Bronchial epithelial cell (primary cell): ENCODE results near the gene SLC16A1. TPM values are rescaled to one million over a fixed set of nuclear protein-coding genes. Genes with fewer than 3 reads are reported as not detected.

Source experiments
- DNase-seq: peaks from one replicate; pipeline ENCODE4 v3.0.0-alpha.2; 2010; ENCODE audit warnings: low read depth
- FAIRE-seq: peaks from 2 replicates; lab custom pipeline; 2011; peaks lifted over from hg19 to GRCh38; lab: Jason Lieb, UNC
- H3K27me3 ChIP-seq: 2 replicates; pipeline ENCODE4 v1.5.1; 2011; ENCODE audit warnings: low read length; ENCODE audit not compliant: control insufficient read depth, insufficient read depth
- H3K36me3 ChIP-seq: 2 replicates; pipeline ENCODE4 v1.5.1; 2011; ENCODE audit warnings: low read length; ENCODE audit not compliant: control insufficient read depth, insufficient read depth
- H3K4me3 ChIP-seq: 2 replicates; pipeline ENCODE4 v1.5.1; 2011; ENCODE audit warnings: mild to moderate bottlenecking, low read depth, low read length, control low read depth
- total RNA-seq: library from RNA; depleted of rRNA; stranded (reverse); fragments of >200 nt; gene quantifications from 2 replicates; pipeline ENCODE4 v1.2.1, GENCODE V29; 2014
- TF ChIP-seq, protein P1 (sequence below): IDR thresholded peaks from 2 replicates; pipeline ENCODE4 v1.5.1; 2011; ENCODE audit warnings: mild to moderate bottlenecking, moderate library complexity, low read length, control low read depth, inconsistent platforms; ENCODE audit not compliant: insufficient read depth, severe bottlenecking

SLC16A1 gene
- total RNA-seq, 1 donor from 2014 or later: 213 TPM

DNA sequence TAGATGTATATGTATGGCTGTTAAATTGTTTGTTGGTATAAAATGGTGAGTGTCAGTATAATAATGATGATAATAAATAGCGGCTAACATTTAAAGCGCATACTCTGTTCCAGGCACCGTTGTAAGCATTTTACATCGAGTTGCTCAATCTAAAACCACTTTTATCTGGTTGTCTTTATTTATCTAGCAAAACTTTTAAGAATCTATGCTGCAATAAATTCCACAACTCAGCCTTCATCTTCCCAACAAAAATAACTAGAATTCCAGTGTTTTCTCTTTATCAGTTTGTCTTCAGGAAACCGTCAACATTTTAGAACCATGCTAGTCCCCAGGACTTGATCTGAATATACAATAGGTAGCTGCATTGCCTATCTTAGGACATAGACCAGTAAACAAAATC, 19.3 kb upstream of the SLC16A1 start:
- FAIRE-seq: no peak
- Histone ChIP-seq H3K27me3 (no peaks in the 10 kb centered on the region), H3K4me3 (no peak overlapping the region), H3K36me3 (no peaks in the 10 kb centered on the region)
- no peak for DNase-seq
- TF ChIP-seq, protein P1, sequence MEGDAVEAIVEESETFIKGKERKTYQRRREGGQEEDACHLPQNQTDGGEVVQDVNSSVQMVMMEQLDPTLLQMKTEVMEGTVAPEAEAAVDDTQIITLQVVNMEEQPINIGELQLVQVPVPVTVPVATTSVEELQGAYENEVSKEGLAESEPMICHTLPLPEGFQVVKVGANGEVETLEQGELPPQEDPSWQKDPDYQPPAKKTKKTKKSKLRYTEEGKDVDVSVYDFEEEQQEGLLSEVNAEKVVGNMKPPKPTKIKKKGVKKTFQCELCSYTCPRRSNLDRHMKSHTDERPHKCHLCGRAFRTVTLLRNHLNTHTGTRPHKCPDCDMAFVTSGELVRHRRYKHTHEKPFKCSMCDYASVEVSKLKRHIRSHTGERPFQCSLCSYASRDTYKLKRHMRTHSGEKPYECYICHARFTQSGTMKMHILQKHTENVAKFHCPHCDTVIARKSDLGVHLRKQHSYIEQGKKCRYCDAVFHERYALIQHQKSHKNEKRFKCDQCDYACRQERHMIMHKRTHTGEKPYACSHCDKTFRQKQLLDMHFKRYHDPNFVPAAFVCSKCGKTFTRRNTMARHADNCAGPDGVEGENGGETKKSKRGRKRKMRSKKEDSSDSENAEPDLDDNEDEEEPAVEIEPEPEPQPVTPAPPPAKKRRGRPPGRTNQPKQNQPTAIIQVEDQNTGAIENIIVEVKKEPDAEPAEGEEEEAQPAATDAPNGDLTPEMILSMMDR: no peak

DNA sequence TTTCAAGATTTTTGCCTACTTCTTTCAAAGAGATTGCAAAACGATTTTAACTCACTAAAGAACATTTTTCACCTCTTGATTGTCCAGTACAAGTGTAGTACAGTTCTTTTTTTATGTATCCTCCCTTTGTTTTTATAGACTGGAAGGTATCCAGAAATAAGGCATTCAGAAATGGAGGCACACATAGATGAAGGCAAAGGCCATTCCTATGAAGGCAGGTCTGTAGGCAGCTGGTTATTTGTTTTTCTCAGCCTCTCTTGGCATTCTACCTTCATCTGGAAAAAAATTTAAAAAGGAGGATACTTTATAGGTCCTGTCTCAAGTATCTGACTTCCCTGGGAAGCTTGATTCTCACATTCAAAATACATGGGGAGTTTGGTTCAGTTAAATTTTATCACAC, 18.6 kb upstream of the SLC16A1 start:
- TF ChIP-seq, protein P1: no peak
- no peak overlapping the region for H3K4me3 ChIP-seq
- H3K27me3 ChIP-seq: no peaks in the 10 kb centered on the region
- no peak for DNase-seq
- no peak for FAIRE-seq
- H3K36me3 ChIP-seq: no peaks in the 10 kb centered on the region

DNA sequence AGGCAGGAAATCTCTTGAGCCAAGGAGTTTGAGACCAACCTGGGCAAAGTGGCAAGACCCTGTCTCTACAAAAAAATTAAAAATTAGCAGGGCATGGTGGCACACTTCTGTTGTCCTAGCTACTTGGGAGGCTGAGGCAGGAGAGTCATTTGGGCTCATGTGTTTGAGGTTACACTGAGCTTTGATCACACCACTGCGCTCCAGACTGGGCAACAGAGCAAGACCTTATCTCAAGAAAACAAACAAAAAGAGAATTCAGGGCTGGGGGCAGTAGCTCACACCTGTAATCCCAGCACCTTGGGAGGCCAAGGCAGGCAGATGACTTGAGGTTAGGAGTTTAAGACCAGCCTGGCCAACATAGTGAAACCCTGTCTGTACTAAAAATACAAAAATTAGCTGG, 17.8 kb upstream of the SLC16A1 start:
- no peak for DNase-seq
- TF ChIP-seq, protein P1: no peak
- no peaks in the 10 kb centered on the region for H3K36me3 ChIP-seq

DNA sequence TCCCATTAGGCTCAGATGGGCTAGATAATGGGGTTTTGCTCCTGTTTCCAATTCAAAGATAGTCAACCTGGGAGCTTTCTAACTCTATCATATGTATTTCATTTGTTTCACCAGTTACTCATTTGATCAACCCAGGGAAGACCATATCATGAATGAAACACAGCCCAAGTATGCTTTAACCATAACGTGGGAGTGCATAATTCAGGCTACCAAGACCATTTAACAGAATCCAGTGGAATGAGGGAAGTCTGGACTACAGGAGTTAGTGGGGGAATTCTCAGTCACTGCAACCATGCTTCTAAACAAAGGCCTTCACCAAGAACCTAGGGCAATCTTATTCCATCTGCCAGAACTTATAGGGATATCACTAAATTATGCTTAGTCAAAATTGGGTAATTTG, 15.0 kb upstream of the SLC16A1 start:
- no peak for DNase-seq
- FAIRE-seq: no peak

More for the DNA sequence above, 17.8 kb upstream of the SLC16A1 start:
- Histone ChIP-seq H3K27me3 (no peaks in the 10 kb centered on the region), H3K4me3 (no peak overlapping the region)
- FAIRE-seq: no peak

DNA sequence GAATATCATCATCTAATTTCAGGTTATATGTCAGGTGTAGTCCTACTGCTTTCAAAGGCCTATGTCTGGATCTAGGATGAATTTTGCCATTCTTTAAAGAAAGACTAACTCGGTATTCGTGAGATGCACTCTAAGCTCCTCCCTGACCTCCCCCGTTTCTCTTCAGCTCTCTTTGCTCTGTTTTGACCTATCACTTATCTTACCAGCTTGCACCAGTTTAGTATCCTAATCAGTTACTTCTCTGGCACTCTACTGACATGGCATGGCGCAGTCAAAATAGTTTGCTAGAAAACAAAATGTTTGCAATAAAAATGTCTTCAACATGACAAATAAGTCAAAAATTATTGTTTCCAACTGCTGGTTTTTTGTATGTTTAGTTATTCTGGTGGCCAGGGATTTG, 8.4 kb upstream of the SLC16A1 start:
- DNase-seq (no peak), FAIRE-seq (no peak)
- Histone ChIP-seq H3K4me3 (no peak overlapping the region), H3K27me3 (no peaks in the 10 kb centered on the region), H3K36me3 (peaks cover 6% of the 10 kb centered on the region)
- TF ChIP-seq, protein P1: no peak

More for the DNA sequence above, 15.0 kb upstream of the SLC16A1 start:
- Histone ChIP-seq H3K27me3 (no peaks in the 10 kb centered on the region), H3K4me3 (no peak overlapping the region), H3K36me3 (peaks cover 3% of the 10 kb centered on the region)
- TF ChIP-seq, protein P1: no peak

DNA sequence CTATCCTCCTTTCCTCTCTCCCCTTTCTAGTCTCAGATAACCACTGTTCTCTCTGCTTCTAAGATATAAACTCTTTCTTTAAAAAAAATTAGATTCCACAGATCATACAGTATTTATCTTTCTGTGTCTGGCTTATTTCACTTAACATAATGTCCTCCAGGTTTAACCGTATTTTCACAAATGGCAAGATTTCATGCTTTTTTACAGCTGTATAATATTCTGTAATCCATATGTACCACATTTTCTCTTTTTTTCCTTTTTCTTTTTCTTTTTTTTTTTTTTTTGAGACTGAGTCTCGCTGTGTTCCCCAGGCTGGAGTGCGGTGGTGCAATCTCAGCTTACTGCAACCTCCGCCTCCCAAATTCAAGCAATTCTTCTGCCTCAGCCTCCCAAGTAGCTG, 5.1 kb upstream of the SLC16A1 start:
- DNase-seq (no peak), FAIRE-seq (no peak)
- no peaks in the 10 kb centered on the region for H3K27me3 ChIP-seq
- H3K4me3 ChIP-seq: no peak overlapping the region
- peaks cover 3% of the 10 kb centered on the region for H3K36me3 ChIP-seq
- TF ChIP-seq, protein P1: no peak
